ENCODE data around the gene MARK3.

Gene MARK3

GRCh38 chr14:103428723-103429556 lies 43.7 kb downstream of the MARK3 start:
- DNase-seq = no peak
- intact Hi-C loops (cut with DNase I) = no loop called here

GRCh38 chr14:103430358-103430757 lies 45.1 kb downstream of the MARK3 start:
- no peak for DNase-seq
- intact Hi-C loops (cut with DNase I) = no loop called here

GRCh38 chr14:103432627-103433026 lies 47.4 kb downstream of the MARK3 start:
- DNase-seq = no peak
- intact Hi-C loops (cut with DNase I) = no loop called here

- no peak for DNase-seq
- intact Hi-C loops (cut with DNase I) = no loop called here
These were observed 48.8 kb downstream of the MARK3 start for GRCh38 chr14:103433916-103434563.

- intact Hi-C loops (cut with DNase I) = no loop called here
- no peak for DNase-seq
These were observed 49.7 kb downstream of the MARK3 start for GRCh38 chr14:103434868-103435442.

GRCh38 chr14:103436533-103436932 lies 51.3 kb downstream of the MARK3 start:
- intact Hi-C loops (cut with DNase I) = no loop called here
- no peak for DNase-seq

GRCh38 chr14:103442288-103442687 lies 57.1 kb downstream of the MARK3 start:
- no peak for DNase-seq
- intact Hi-C loops (cut with DNase I) = no loop called here

GRCh38 chr14:103443111-103443510 lies 57.9 kb downstream of the MARK3 start:
- DNase-seq = no peak
- intact Hi-C loops (cut with DNase I) = no loop called here

GRCh38 chr14:103444837-103445524 lies 59.8 kb downstream of the MARK3 start:
- no peak for DNase-seq

GRCh38 chr14:103445806-103446205 lies 60.6 kb downstream of the MARK3 start:
- intact Hi-C loops (cut with DNase I) = no loop called here
- DNase-seq = no peak

More at GRCh38 chr14:103444837-103445524, 59.8 kb downstream of the MARK3 start:
- intact Hi-C loops (cut with DNase I) = no loop called here

GRCh38 chr14:103448097-103448496 lies 62.9 kb downstream of the MARK3 start:
- DNase-seq = no peak
- intact Hi-C loops (cut with DNase I) = no loop called here

- intact Hi-C loops (cut with DNase I) = no loop called here
- DNase-seq = no peak
These were observed 64.5 kb downstream of the MARK3 start for GRCh38 chr14:103449634-103450161.

- no peak for DNase-seq
- intact Hi-C loops (cut with DNase I) = no loop called here
These were observed 65.2 kb downstream of the MARK3 start for GRCh38 chr14:103450416-103450815.

GRCh38 chr14:103451401-103451800 lies 66.2 kb downstream of the MARK3 start:
- intact Hi-C loops (cut with DNase I) = no loop called here
- DNase-seq = no peak

GRCh38 chr14:103453791-103454190 lies 68.6 kb downstream of the MARK3 start:
- DNase-seq = no peak
- intact Hi-C loops (cut with DNase I) = no loop called here

- intact Hi-C loops (cut with DNase I) = no loop called here
- no peak for DNase-seq
These were observed 71.1 kb downstream of the MARK3 start for GRCh38 chr14:103456167-103456835.

- no peak for DNase-seq
- intact Hi-C loops (cut with DNase I) = no loop called here
These were observed 75.2 kb downstream of the MARK3 start for GRCh38 chr14:103460415-103460814.

GRCh38 chr14:103463149-103463548 lies 77.9 kb downstream of the MARK3 start:
- DNase-seq = no peak
- intact Hi-C loops (cut with DNase I) = no loop called here

- intact Hi-C loops (cut with DNase I) = no loop called here
- peak in 1 of 10 donors; percentile 22 for DNase-seq
These were observed 78.6 kb downstream of the MARK3 start for GRCh38 chr14:103463851-103464250.

GRCh38 chr14:103472939-103473338 lies 87.7 kb downstream of the MARK3 start:
- intact Hi-C loops (cut with DNase I) = no loop called here
- DNase-seq = no peak
